ENCODE data around the gene RANBP3. TPM values are rescaled to one million over a fixed set of nuclear protein-coding genes. Genes with fewer than 3 reads are reported as not detected.
"Not testable (repeated sequence)": the region's sequence is repeated elsewhere in the genome, so short reads cannot be mapped to it uniquely, and the experiment has no call there.

The RANBP3 gene
- total and polyA plus RNA-seq, 2 experiments from 2014 or later = 40.2 to 98.3 TPM

DNA sequence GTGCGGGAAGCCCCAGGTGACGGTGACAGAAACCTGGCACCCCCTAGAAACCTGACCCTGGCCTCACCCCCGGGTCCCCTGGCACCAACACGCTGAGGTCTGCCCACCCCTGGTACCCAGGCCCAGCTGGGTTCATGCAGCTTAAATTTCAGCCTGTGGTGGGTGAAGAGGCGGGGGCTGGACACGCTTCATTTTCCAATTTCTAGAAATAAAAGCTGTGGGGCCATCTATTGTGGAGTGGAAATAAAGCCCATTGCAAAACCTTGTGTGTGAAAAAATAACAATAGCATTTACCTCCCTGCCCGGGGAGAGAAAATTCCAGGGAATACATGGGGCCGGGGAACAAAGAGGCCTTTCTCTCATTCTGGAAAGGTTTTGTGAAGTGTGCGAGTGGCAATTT is 100.1 kb downstream of the RANBP3 start:
- Histone ChIP-seq H3K4me2 (no peak overlapping the region), H4K20me1 (replicated peaks; ENCODE audit: insufficient read depth) (no peaks in the 10 kb centered on the region), H3F3A (replicated peaks; ENCODE audit: low read depth) (no peaks in the 10 kb centered on the region), H3K36me3 (ENCODE audit: insufficient read depth) (no peaks in the 10 kb centered on the region), H3K27ac (ENCODE audit: low read depth) (no peak overlapping the region), H3K4me1 (ENCODE audit: insufficient read depth) (peaks cover 14% of the 10 kb centered on the region; the same call in 1 of the 2 replicates), H3K4me3 (no peak overlapping the region), H2AFZ (no peak overlapping the region), H3K9me2 (ENCODE audit: insufficient read depth) (no peaks in the 10 kb centered on the region), H3K27me3 (ENCODE audit: insufficient read depth) (no peaks in the 10 kb centered on the region), H3K79me2 (replicated peaks; ENCODE audit: insufficient read depth) (no peaks in the 10 kb centered on the region)
- H3K9me3 Mint-ChIP-seq = no peaks in the 10 kb centered on the region; the same call in 2 of the 3 replicates
- no peaks in the 10 kb centered on the region for H3K36me3 Mint-ChIP-seq (ENCODE audit: low read depth)
- H3K27ac Mint-ChIP-seq = no peak overlapping the region
- no peak for TF ChIP-seq JUNB (IDR thresholded peaks at IDR 0.05; ENCODE audit: unreplicated experiment)
- no peak for TF ChIP-seq POLR2AphosphoS5 (IDR thresholded peaks at IDR 0.05; ENCODE audit: low read depth)
- no peak for TF ChIP-seq NANOG (IDR thresholded peaks at IDR 0.05; ENCODE audit: borderline replicate concordance)
- TF ChIP-seq, protein P1, sequence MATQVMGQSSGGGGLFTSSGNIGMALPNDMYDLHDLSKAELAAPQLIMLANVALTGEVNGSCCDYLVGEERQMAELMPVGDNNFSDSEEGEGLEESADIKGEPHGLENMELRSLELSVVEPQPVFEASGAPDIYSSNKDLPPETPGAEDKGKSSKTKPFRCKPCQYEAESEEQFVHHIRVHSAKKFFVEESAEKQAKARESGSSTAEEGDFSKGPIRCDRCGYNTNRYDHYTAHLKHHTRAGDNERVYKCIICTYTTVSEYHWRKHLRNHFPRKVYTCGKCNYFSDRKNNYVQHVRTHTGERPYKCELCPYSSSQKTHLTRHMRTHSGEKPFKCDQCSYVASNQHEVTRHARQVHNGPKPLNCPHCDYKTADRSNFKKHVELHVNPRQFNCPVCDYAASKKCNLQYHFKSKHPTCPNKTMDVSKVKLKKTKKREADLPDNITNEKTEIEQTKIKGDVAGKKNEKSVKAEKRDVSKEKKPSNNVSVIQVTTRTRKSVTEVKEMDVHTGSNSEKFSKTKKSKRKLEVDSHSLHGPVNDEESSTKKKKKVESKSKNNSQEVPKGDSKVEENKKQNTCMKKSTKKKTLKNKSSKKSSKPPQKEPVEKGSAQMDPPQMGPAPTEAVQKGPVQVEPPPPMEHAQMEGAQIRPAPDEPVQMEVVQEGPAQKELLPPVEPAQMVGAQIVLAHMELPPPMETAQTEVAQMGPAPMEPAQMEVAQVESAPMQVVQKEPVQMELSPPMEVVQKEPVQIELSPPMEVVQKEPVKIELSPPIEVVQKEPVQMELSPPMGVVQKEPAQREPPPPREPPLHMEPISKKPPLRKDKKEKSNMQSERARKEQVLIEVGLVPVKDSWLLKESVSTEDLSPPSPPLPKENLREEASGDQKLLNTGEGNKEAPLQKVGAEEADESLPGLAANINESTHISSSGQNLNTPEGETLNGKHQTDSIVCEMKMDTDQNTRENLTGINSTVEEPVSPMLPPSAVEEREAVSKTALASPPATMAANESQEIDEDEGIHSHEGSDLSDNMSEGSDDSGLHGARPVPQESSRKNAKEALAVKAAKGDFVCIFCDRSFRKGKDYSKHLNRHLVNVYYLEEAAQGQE (IDR thresholded peaks at IDR 0.05; ENCODE audit: unreplicated experiment) = no peak
- H3K27me3 Mint-ChIP-seq (ENCODE audit: insufficient read depth, low read depth, poor library complexity) = peaks cover 5% of the 10 kb centered on the region
- peaks cover 14% of the 10 kb centered on the region for H3K4me1 Mint-ChIP-seq
- DNase-seq (ENCODE audit: low spot score) = no peak
- no peak overlapping the region for H3K4me3 Mint-ChIP-seq
- no peak for ATAC-seq

- no peaks in the 10 kb centered on the region for H4K20me1 ChIP-seq (replicated peaks; ENCODE audit: insufficient read depth)
- Mint-ChIP-seq H3K27ac (no peak overlapping the region), H3K36me3 (ENCODE audit: low read depth) (no peaks in the 10 kb centered on the region), H3K9me3 (no peaks in the 10 kb centered on the region; the same call in 2 of the 3 replicates), H3K4me3 (no peak overlapping the region), H3K4me1 (peaks cover 12% of the 10 kb centered on the region), H3K27me3 (ENCODE audit: insufficient read depth, low read depth, poor library complexity) (peaks cover 5% of the 10 kb centered on the region)
- H3K36me3 ChIP-seq (ENCODE audit: insufficient read depth) = no peaks in the 10 kb centered on the region
- no peak for ATAC-seq
- peaks cover 14% of the 10 kb centered on the region; the same call in 1 of the 2 replicates for H3K4me1 ChIP-seq (ENCODE audit: insufficient read depth)
- H3K4me2 ChIP-seq = no peak overlapping the region
- H3K79me2 ChIP-seq (replicated peaks; ENCODE audit: insufficient read depth) = no peaks in the 10 kb centered on the region
- H3K4me3 ChIP-seq = no peak overlapping the region
- no peaks in the 10 kb centered on the region for H3F3A ChIP-seq (replicated peaks; ENCODE audit: low read depth)
- no peak for TF ChIP-seq NANOG (IDR thresholded peaks at IDR 0.05; ENCODE audit: borderline replicate concordance)
- no peak for TF ChIP-seq ETS1 (IDR thresholded peaks at IDR 0.05)
- no peak for TF ChIP-seq ZNF331 (CRISPR knock-in tag; IDR thresholded peaks at IDR 0.05; ENCODE audit: low read depth)
- TF ChIP-seq, protein P1 (IDR thresholded peaks at IDR 0.05; ENCODE audit: unreplicated experiment) = no peak
- no peak for TF ChIP-seq JUNB (IDR thresholded peaks at IDR 0.05; ENCODE audit: unreplicated experiment)
- TF ChIP-seq ZNF114 (CRISPR knock-in tag; IDR thresholded peaks at IDR 0.05) = no peak
- no peak for TF ChIP-seq EZH2phosphoT487 (IDR thresholded peaks at IDR 0.05; ENCODE audit: unreplicated experiment)
- no peaks in the 10 kb centered on the region for H3K9me2 ChIP-seq (ENCODE audit: insufficient read depth)
- no peak overlapping the region for H3K27ac ChIP-seq (ENCODE audit: low read depth)
- DNase-seq (ENCODE audit: low spot score) = no peak
- no peak overlapping the region for H2AFZ ChIP-seq
- no peaks in the 10 kb centered on the region for H3K27me3 ChIP-seq (ENCODE audit: insufficient read depth)
These were observed 100.5 kb downstream of the RANBP3 start for GRCh38 chr19:5877427-5877826.

GRCh38 chr19:5874496-5874895 is 103.4 kb downstream of the RANBP3 start:
- H3K36me3 Mint-ChIP-seq (ENCODE audit: low read depth); H3K4me3 ChIP-seq; ATAC-seq; H3K4me3 Mint-ChIP-seq; H3K27me3 ChIP-seq (ENCODE audit: insufficient read depth); DNase-seq (ENCODE audit: low spot score); H3K36me3 ChIP-seq (ENCODE audit: insufficient read depth); H3F3A ChIP-seq (replicated peaks; ENCODE audit: low read depth); H3K27me3 Mint-ChIP-seq (ENCODE audit: insufficient read depth, low read depth, poor library complexity); H3K4me1 ChIP-seq (ENCODE audit: insufficient read depth); H3K79me2 ChIP-seq (replicated peaks; ENCODE audit: insufficient read depth); H3K4me1 Mint-ChIP-seq; H4K20me1 ChIP-seq (replicated peaks; ENCODE audit: insufficient read depth); H3K27ac ChIP-seq (ENCODE audit: low read depth); H3K4me2 ChIP-seq; H3K9me2 ChIP-seq (ENCODE audit: insufficient read depth); H3K27ac Mint-ChIP-seq; H2AFZ ChIP-seq; H3K9me3 Mint-ChIP-seq: not testable (repeated sequence)
